ENCODE measurements around the gene PANX3.
"Not testable (repeated sequence)": the region's sequence is repeated elsewhere in the genome, so short reads cannot be mapped to it uniquely, and the experiment has no call there.

PANX3 gene, protein sequence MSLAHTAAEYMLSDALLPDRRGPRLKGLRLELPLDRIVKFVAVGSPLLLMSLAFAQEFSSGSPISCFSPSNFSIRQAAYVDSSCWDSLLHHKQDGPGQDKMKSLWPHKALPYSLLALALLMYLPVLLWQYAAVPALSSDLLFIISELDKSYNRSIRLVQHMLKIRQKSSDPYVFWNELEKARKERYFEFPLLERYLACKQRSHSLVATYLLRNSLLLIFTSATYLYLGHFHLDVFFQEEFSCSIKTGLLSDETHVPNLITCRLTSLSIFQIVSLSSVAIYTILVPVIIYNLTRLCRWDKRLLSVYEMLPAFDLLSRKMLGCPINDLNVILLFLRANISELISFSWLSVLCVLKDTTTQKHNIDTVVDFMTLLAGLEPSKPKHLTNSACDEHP

DNA sequence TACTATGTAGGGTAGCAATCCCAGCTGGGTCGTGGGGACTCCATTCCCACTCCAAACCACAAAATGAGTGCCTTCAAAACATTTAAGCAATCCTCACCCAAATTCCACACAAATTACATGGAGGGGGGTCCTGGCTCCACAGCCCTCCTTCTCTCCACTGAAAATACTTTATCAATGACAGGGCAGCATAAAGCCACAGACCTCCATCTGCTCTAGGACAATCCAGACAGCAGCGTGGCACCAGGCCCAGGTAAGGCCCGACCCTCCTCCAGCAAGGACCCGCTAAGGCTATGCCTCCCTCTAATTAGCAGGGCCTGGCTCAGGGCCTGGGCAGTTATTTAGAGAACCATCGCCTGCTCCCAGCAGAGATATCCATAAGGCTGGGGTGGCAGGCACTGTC is at the start of gene PANX3:
Gene PANX3 (plus strand): TSS at position 365 of the 400 bp plus-strand sequence. CDS start 129 bp downstream, outside the sequence.
- no peak for DNase-seq (ENCODE audit: low spot score)

DNA sequence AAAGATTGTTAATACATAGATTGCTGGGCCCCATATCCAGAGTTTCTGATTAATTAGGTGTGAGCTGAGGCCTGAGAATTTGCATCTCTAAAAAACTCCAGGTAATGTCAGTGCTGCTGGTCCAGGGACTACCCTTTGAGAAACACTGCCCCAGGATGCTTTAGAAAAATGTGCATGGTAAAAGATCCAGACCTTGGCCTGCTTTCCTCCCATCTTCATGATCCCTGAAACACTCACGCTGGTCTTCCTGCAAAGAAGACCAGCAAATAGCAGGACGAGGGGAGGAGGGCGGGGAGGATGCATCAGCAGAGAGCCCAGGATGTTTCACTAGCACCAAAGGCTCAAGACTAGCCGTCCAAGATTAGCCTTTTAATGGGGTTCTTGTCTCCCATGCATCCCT is 41.5 kb upstream of the PANX3 start, which contains the start of gene OR8A1:
Gene OR8A1 (plus strand): TSS at position 301 of the 400 bp plus-strand sequence. CDS start 123 bp downstream, outside the sequence.
- no peak for DNase-seq (ENCODE audit: low spot score)

DNA sequence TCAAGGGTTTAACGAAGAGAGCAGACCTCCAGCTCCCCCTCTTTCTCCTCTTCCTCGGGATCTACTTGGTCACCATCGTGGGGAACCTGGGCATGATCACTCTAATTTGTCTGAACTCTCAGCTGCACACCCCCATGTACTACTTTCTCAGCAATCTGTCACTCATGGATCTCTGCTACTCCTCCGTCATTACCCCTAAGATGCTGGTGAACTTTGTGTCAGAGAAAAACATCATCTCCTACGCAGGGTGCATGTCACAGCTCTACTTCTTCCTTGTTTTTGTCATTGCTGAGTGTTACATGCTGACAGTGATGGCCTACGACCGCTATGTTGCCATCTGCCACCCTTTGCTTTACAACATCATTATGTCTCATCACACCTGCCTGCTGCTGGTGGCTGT is 41.1 kb upstream of the PANX3 start:
- DNase-seq (ENCODE audit: low spot score), result no peak

DNA sequence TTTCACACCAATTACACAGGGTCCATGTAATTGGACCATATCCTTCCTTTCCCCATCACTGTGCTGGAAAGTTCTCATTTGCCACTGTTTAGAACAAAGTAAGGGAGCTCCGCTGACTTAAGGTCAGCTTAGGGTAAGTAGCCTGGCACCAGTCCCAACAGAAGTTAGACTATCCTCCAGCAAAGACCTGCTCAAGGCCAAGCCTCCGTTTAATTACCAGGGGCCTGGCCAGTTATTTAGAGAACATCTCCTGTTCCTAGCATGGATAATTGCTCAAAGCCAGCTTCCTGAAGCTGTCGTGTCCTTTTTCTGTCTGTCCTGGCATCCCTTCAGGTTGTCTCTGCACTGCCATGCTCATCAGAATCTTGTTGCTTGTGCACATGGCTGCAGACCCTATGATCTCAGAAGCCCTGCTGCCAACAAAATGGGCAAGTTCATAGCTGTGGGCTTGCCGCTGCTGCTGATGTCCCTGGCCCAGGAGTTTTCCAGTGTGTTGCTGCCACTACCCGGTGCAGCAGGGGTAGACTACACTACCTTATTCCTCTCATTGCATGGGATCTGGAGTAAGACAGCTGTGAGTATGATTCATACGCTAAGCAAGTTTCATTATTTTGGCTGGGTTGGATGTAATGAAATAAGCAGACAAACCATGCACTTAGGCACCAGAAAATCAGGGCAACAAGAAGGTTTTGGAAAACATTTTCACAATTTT is 33.4 kb upstream of the PANX3 start:
- no peak for DNase-seq (ENCODE audit: low spot score)

DNA sequence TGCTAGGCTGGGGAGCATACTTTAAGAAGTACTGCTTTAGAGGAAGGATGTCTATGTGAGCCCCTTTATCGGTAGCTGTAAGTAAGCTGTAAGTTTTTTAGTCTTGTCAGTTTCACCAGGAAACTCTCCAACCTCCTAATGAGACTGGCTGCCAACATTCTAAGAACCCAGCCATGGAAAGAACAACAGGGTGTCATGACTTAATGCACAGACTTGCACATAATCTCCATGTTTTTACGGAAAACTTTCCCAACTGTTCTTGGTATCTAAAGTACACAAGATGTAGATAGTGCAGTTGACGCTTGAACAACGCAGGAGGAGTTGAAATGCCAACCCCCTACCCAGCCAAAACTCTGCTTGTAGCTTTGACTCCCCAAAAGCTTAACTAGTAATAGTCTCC is 32.5 kb upstream of the PANX3 start:
- DNase-seq (ENCODE audit: low spot score), result no peak

DNA sequence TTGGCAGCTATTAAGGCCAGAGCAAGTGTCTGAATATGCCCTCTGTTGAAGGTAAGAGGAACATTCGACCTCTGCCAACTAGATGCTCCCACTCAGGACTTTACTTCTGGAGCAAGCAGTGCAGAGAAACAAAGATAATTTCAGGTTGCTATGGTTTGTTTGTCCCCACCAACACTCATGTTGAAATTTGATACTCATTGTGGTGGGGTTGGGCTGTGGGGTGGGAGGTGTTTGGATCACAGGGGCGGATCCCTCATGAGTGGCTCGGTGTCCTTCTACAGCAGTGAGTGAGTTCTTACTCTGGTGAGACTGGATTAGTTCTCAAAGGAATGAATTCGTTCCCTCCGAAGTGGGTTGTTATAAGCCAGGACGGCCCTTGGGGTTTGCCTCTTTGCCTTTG is 29.4 kb upstream of the PANX3 start:
- no peak for DNase-seq (ENCODE audit: low spot score)

DNA sequence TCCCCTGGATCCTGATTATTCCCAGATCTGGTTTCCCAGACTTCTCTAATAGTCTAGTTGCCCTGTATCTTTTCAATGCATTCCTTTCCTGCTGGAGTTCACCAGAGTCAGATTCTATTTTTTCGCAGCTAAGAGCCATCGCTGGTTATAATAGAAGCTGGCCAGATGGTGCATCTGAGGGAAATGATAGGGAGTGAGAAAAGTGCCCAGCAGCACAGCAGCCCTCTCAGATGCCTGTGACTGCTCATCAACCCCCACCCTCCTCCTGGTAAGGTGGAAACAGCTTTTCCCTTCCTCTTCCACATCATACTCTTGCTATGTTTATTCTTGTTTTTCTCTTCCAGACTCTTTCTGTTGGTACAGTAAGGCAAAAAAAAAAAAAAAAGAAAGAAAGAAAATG is 28.7 kb upstream of the PANX3 start:
- no peak for DNase-seq (ENCODE audit: low spot score)

DNA sequence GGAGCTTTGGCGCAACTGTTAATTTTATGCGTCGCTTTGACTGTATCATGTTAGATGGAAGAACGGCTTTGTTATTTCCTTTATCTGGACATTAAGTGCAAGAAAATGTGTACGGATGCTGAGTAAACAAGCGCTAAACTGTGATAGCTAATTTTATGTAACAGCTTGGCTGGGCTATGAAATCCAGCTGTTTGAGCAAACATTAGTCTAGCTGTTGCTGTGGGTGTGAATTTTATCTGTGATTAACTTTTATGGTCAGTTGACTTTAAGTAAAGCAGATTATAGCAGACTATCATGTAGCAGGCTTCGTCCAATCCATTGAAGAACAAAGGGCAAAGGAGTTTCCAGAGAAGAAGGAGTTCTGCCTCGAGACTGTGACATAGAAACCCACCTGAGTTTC is 27.4 kb upstream of the PANX3 start:
- DNase-seq (ENCODE audit: low spot score), result no peak

DNA sequence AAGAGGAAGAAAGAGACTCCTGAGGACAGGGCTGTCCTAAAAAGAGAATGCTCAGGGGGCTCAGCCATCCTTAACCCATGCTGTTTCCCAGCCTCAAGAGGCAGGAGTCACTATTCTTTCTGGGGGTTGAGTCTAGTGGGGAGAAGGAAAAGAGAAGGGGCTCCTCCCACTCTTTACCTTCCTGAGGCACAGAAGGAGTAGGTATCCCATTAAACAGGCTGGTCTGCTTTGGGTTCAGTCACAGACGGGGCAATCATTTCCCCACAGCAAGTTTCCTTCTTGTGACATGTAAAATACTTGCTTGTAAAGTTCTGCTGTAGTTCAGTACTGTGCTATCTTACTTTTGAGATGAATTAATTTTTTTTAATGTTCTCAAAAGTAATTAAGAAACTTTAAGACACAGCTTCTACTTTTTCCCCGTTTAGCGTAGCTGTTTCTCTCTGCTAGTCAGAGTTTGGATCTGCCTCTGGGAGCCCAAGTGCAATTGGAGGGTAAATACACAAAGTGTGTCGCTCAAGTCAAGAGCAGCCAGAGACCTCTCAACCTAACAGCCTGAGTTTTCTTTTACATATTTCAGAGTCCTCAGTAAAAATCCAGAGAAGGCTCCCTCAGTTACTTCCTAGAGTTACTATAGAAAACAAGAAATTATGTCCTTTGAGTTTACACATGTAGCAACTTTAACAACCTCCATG is 26.4 kb upstream of the PANX3 start:
- DNase-seq (ENCODE audit: low spot score), result no peak

DNA sequence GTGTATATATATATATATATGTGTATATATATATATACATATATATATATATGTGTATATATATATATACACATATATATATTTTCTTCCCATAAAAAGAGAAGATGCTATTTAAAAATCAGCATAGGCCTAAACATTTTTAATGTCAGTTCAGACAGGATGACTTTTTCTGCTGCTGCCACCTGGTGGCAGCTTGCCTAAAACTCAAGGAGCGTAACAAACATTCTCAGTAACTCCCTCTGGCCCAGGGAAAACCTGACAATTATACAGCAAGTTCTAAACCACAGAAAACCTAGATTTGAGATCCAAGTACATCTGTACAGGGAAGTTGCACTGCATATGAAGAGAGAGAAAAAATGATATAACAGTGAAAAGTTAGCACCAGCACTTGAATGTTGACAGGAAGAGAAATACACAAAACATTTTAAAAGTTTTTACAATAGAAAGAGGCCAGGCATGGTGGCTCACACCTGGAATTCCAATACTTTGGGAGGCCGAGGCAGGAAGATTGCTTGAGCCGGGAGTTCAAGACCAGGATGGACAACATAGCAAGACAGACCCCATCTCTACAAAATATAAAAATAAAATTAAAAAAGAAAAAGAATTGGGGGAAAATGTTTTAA is 24.9 kb upstream of the PANX3 start:
- peak; percentile 5 for DNase-seq (ENCODE audit: low spot score)

DNA sequence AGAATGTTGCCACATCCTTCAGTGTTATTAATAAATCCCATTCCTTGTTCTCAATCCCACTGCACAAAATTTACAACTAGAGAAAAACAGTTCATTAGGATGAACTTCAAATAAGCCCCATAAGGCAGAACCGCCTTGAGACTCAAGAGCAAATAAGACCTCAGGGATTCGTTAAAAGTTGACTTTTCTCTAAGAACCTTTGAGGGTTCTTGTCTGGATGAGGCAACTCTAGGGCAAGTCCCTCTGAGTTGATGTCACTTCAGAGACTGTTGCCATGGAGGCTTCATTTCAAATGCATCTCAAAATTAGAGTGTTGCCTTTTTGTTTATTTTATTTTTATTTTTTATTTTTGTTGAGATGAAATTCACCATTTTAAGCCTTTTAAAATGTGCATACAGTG is 19.8 kb upstream of the PANX3 start:
- no peak for DNase-seq (ENCODE audit: low spot score)

DNA sequence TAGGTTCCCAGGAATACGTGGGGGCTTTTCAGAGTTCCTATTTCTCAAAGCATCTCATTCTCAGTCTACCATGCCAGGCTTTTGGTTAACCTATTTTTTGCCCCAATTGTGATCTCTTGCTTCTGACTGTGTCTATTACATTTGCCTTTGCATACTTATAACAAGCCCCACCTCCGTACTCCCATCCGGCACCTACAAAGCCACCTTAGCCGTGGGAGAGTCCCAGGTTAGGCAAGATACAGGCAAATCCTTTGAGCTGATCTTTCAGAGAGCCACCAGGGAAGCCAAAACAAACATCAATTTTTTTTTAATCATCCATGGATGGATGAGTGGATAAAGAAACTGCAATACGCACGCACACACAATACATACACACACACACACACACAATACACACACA is 18.6 kb upstream of the PANX3 start:
- no peak for DNase-seq (ENCODE audit: low spot score)

DNA sequence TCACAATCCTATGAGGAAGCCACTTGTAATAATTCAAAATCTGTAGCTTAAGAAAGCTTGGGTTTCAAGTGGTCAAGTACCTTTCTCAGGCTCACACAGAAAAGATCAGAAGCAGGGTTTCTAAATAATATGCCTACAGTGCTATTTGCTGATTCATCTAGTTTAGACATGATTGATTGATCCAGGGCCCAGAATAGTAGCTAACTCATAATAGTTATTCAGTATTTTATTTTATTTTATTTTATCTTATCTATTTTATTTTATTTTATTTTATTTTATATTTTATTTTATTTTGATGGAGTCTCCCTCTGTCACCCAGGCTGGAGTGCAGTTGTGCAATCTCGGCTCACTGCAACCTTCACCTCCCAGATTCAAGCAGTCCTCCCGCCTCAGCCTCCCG is 15.9 kb upstream of the PANX3 start:
- no peak for DNase-seq (ENCODE audit: low spot score)

DNA sequence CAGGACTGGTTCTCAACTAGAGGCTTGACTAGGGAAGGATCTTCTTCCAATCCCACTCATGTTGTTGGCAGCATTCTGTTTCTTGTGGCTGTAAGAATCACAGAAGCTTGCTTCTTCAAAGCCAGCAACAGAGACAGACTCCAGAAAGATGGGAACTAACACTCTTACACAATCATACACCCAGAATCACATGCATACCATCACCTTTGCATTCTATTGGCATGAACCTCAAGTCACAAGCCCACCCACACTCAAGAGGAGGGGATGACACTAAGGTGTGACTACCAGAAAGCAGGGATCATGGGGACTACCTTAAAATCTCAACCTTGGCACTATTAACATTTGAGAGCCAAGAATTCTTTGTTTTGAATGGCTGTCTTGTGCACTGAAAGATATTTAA is 13.6 kb upstream of the PANX3 start:
- DNase-seq (ENCODE audit: low spot score), result no peak

DNA sequence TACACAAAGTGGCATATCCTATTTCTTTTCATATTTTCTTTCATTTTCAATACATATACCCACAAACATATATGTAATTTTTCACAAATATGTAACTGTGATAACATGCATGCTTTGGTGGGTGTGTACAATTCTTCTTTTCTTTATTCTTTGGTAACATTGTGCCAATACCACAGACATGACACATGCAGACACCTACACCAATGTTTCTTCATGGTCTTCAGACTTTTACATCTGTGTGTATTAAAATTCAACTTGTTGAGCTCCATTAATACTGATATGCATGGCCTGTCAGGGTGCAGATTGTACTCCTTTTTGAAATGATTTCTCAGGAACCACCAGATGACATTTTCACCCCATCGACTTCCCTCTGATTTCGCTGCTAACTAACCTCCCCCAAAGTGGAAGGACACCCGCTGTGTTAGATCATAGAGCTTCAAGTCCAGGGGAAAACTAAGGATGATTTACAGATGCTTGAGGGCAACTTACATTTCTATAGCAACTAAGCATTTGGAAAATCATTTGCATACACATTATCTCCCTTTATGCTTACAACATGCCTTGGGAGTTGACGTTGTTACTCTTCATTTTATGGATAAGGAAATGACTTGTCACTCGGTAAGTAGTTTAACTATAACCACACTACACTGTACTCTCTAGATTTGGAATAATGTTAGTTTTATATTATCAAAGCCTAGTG is 10.5 kb upstream of the PANX3 start:
- DNase-seq (ENCODE audit: low spot score), result no peak

DNA sequence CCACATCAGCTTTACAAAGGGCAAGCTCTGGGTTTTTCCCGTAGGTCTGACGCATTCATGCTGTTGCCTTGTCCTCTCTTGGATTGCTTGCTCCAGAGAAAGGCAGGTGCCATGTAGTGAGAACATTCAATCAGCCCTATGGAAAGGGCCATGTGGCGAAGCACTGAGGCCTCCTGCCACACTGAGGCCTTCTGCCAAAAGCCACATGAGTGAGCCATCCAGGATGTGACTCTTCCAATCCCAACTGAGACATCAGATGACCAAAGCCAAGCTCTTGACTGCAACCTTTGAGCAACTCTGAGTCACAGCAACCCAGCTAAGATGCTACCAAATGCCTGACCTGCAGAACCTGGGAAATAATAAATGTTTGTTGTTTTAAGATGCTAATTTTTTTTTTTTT is 9.0 kb upstream of the PANX3 start:
- DNase-seq (ENCODE audit: low spot score), result no peak

DNA sequence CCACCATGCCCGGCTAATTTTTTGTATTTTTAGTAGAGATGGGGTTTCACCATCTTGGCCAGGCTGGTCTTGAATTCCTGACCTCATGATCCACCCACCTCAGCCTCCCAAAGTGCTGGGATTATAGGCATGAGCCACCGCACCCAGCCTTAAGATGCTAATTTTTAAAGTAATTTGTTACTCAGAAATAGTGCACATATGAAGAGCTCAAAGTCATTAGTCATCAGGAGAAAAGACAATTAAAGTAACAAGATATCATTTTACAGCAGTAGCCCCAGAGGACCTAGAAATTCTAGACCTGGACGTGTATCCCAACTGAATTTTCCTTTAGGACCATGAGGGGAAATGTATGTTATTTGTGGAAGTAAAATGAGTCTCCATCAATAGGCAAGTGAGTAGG is 8.5 kb upstream of the PANX3 start:
- DNase-seq (ENCODE audit: low spot score), result not testable (repeated sequence)

DNA sequence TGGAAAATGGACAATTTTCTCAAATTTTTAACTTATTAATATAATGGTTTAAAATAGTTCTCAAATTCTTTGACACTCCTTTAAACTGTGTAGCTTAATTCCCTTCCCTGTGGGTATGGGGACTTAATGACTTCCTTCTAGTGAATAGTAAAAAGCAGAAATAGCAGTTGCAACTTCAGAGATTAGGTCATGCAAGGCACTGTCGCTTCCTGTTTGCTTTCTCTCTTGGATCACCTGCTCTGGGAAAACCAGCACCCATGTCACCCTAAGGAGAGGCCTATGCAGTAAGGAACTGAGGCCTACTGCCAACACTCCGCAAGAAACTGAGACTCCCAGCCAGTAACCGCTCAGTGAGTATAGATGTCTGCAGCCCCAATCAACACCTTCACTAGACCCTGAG is 5.5 kb upstream of the PANX3 start:
- DNase-seq (ENCODE audit: low spot score), result no peak

DNA sequence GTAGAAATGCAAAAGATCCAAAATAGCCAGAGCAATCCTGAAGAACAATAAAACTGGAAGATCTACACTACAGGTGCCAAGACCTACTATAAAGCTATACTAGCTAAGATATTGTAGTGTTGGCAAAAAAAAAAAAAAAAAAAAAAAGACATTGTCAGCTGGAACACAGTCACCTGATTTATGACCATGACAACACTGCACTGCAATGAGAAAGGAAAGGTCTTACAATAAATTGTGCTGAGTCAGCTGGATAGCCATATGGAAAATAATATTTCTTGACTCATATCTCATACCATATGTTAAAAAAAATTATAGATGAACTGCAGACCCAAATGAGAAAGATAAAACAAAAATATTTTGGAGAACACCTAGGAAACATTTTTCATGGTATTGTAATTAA is 3.1 kb upstream of the PANX3 start:
- no peak for DNase-seq (ENCODE audit: low spot score)

DNA sequence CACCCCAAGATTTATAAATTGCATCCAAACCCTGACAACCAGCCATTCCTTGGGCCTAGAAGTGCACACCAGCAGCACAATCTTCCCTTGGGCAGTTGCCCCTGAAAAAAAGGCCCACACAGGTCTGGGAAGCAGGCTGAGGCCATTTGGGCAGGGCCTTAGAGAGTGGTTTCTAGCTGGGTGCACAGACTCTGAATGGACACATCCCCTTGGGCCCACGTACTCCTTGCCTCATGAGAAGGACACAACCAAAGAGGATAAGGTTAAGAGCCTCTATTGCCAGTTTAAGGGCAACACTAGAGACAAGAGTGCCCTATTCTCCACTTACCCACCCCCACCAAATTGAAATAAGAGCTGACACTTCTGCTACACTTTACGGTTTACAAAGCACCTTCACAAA is 933 bp upstream of the PANX3 start:
- no peak for DNase-seq (ENCODE audit: low spot score)

DNA sequence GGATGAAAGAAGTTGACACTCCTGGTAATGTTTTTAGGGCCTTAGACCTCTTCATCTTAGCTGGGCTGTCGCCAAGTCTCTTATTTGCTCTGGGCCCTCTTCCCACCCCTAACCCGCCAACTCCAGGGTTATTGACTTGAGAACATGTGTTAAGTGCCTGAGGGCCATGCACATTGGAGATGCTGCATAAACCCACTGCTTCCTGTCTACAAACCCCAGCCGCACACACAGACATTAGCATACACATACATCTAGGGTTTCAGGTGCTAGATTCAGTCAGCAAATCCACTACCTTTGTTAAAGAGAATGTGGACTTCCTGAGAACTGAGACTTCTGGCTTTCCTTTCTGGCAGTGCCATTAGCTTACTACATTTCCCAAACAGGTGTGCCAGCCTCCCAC is 817 bp downstream of the PANX3 start:
- no peak for DNase-seq (ENCODE audit: low spot score)

Data from hepatic stellate cell (primary cell).